ENCODE measurements around the gene RNASE4.

- TF ChIP-seq POLR2A (IDR thresholded peaks at IDR 0.05) (no peak), CTCF (IDR thresholded peaks at IDR 0.05) (no peak)
These were observed 15.4 kb upstream of the RNASE4 start for GRCh38 chr14:20668969-20669368.
